SU-DHL-6 (cell line): ENCODE measurements around the gene KLHL29.

ENCODE experiments used
- EZH2phosphoT487 ChIP-seq: fragments of 200-600 bp; sonication (generic), shearing (Covaris generic); conservative IDR thresholded peaks from 2 replicates; pipeline ENCODE4 v1.6.1; 2018; ENCODE audit warnings: mild to moderate bottlenecking, antibody characterized with exemption, low read length, moderate library complexity, mixed read lengths
- TF ChIP-seq, protein P1 (sequence below): fragments of 200-600 bp; sonication (generic); IDR thresholded peaks from one replicate; pipeline ENCODE4 v1.5.1; 2017; ENCODE audit warnings: antibody characterized with exemption, mild to moderate bottlenecking, low read length, moderate library complexity; ENCODE audit not compliant: insufficient read depth, poor library complexity, severe bottlenecking

DNA sequence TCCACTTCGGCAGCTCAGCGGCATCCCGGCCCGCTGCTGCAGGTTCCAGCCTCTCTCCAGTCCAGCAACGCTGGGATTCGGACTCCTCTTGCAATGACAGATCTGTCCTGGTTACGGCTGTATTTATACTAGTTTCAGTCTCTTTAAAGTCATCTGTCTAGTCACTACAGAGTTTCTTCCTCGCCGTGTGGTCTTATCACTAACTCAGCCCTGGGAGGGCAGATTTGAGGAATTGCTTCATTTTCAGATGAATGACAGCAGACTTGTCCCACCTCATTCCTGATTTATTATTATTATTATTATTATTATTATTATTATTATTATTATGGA is 2.2 kb downstream of the KLHL29 start:
- TF ChIP-seq, protein P1, sequence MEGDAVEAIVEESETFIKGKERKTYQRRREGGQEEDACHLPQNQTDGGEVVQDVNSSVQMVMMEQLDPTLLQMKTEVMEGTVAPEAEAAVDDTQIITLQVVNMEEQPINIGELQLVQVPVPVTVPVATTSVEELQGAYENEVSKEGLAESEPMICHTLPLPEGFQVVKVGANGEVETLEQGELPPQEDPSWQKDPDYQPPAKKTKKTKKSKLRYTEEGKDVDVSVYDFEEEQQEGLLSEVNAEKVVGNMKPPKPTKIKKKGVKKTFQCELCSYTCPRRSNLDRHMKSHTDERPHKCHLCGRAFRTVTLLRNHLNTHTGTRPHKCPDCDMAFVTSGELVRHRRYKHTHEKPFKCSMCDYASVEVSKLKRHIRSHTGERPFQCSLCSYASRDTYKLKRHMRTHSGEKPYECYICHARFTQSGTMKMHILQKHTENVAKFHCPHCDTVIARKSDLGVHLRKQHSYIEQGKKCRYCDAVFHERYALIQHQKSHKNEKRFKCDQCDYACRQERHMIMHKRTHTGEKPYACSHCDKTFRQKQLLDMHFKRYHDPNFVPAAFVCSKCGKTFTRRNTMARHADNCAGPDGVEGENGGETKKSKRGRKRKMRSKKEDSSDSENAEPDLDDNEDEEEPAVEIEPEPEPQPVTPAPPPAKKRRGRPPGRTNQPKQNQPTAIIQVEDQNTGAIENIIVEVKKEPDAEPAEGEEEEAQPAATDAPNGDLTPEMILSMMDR: no peak
- no peak for TF ChIP-seq EZH2phosphoT487
